ENCODE measurements around the gene FBXW11. TPM values are rescaled to one million over a fixed set of nuclear protein-coding genes. Genes with fewer than 3 reads are reported as not detected.

Gene FBXW11
- total and polyA plus RNA-seq, 2 donors from 2014 or later, result 16.0 to 44.4 TPM

DNA sequence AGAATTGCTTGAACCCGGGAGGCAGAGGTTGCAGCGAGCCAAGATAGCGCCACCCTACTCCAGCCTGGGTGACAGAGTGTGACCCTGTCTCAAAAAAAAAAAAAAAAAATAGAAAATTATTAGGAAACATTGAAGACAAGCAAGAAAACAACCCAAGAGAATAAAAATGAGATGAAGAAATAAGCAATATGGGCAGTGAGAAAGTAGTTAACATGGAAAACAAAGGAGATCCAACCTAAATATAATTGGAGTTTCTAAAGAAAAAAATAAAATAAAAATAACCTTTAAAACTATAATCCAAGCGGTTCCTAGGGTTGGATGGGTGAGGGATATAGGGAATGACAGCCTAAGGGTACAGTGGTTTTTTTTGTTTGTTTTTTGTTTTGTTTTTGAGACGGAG is 71.9 kb downstream of the FBXW11 start:
- Histone ChIP-seq H3K27ac (ENCODE audit: low read depth in 2 of 2, low read length in 2 of 2) (no peak overlapping the region), H3K9me3 (ENCODE audit: control insufficient read depth in 2 of 3, insufficient read depth in 1 of 3, low read length in 3 of 3) (no peaks in the 10 kb centered on the region), H3K36me3 (ENCODE audit: control insufficient read depth in 2 of 3, insufficient read depth in 3 of 3, low read length in 3 of 3) (no peaks in the 10 kb centered on the region), H3K4me1 (ENCODE audit: control insufficient read depth in 2 of 3, insufficient read depth in 2 of 3, low read depth in 1 of 3, low read length in 3 of 3) (no peaks in the 10 kb centered on the region), H3K4me3 (ENCODE audit: low read length in 3 of 3) (no peak overlapping the region), H3K27me3 (ENCODE audit: control insufficient read depth, insufficient read depth, low read length) (no peaks in the 10 kb centered on the region), H3K9ac (ENCODE audit: low read length in 3 of 3) (no peak overlapping the region)
- intact Hi-C loops (cut with DNase I), result no loop called here
- DNase-seq (no peak), FAIRE-seq (no peak)
- TF ChIP-seq, protein P1, sequence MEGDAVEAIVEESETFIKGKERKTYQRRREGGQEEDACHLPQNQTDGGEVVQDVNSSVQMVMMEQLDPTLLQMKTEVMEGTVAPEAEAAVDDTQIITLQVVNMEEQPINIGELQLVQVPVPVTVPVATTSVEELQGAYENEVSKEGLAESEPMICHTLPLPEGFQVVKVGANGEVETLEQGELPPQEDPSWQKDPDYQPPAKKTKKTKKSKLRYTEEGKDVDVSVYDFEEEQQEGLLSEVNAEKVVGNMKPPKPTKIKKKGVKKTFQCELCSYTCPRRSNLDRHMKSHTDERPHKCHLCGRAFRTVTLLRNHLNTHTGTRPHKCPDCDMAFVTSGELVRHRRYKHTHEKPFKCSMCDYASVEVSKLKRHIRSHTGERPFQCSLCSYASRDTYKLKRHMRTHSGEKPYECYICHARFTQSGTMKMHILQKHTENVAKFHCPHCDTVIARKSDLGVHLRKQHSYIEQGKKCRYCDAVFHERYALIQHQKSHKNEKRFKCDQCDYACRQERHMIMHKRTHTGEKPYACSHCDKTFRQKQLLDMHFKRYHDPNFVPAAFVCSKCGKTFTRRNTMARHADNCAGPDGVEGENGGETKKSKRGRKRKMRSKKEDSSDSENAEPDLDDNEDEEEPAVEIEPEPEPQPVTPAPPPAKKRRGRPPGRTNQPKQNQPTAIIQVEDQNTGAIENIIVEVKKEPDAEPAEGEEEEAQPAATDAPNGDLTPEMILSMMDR (IDR thresholded peaks at IDR 0.05; ENCODE audit: borderline replicate concordance, extremely low read depth, insufficient read depth), result no peak

DNA sequence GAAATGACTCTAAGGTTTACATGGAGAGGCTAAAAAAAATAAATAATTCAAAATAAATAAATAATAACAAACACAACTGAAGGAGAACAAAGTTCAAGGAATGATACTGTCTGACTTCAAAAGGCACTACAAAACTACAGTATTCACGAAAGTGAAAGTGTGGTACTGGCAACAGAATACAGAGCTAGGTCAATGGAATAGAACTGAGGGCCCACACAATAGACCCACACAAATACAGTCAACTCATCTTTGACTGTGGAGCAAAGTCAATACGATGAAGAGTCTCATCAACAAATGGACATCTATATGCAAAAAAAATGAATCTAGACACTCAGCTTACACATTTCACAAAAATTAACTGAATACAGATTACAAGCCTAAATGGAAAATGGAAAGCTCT is 75.3 kb downstream of the FBXW11 start:
- intact Hi-C loops (cut with DNase I), result no loop called here
- H3K27ac ChIP-seq (ENCODE audit: low read depth in 2 of 2, low read length in 2 of 2), result no peak overlapping the region
- no peaks in the 10 kb centered on the region for H3K9me3 ChIP-seq (ENCODE audit: control insufficient read depth in 2 of 3, insufficient read depth in 1 of 3, low read length in 3 of 3)
- H3K27me3 ChIP-seq (ENCODE audit: control insufficient read depth, insufficient read depth, low read length), result no peaks in the 10 kb centered on the region
- peaks cover 0 to 2% (median 0%) of the 10 kb centered on the region in 3 donors for H3K4me1 ChIP-seq (ENCODE audit: control insufficient read depth in 2 of 3, insufficient read depth in 2 of 3, low read depth in 1 of 3, low read length in 3 of 3)
- DNase-seq (no peak), FAIRE-seq (no peak)
- H3K4me3 ChIP-seq (ENCODE audit: low read length in 3 of 3), result no peak overlapping the region
- no peak overlapping the region for H3K9ac ChIP-seq (ENCODE audit: low read length in 3 of 3)
- TF ChIP-seq, protein P1 (IDR thresholded peaks at IDR 0.05; ENCODE audit: borderline replicate concordance, extremely low read depth, insufficient read depth), result no peak
- no peaks in the 10 kb centered on the region for H3K36me3 ChIP-seq (ENCODE audit: control insufficient read depth in 2 of 3, insufficient read depth in 3 of 3, low read length in 3 of 3)

DNA sequence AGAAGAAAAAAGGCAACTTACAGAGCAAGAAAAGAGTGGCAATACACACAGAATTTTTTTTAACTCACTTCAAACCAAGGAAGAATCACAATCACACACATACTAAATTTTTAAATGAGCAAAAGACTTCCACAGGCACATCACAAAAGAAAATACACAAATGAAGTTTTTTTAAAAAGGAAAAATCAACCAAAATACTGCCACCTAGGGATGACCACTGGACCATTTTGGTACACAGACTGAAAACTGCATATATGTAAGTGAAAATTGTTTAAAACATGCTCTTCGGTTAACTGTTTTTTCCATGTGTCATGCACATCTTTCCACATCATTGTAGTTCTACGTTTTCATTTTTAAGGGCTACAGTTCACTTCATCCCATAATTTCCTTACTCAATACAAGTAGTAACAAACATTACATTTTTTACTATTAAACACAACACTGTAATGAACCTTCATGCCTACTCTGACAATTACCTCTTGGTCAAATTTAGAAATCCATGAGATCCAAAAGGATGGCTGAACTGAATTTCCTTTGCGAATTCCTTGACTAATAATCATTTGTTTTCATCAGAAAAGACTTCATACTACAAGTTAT is 79.0 kb downstream of the FBXW11 start:
- intact Hi-C loops (cut with DNase I), result no loop called here
- no peak overlapping the region for H3K9ac ChIP-seq (ENCODE audit: low read length in 3 of 3)
- no peaks in the 10 kb centered on the region for H3K36me3 ChIP-seq (ENCODE audit: control insufficient read depth in 2 of 3, insufficient read depth in 3 of 3, low read length in 3 of 3)
- FAIRE-seq, result no peak
- H3K4me3 ChIP-seq (ENCODE audit: low read length in 3 of 3), result no peak overlapping the region
- no peak overlapping the region for H3K27ac ChIP-seq (ENCODE audit: low read depth in 2 of 2, low read length in 2 of 2)
- no peaks in the 10 kb centered on the region for H3K9me3 ChIP-seq (ENCODE audit: control insufficient read depth in 2 of 3, insufficient read depth in 1 of 3, low read length in 3 of 3)
- peaks cover 0 to 2% (median 0%) of the 10 kb centered on the region in 3 donors for H3K4me1 ChIP-seq (ENCODE audit: control insufficient read depth in 2 of 3, insufficient read depth in 2 of 3, low read depth in 1 of 3, low read length in 3 of 3)
- DNase-seq, result no peak
- TF ChIP-seq, protein P1 (IDR thresholded peaks at IDR 0.05; ENCODE audit: borderline replicate concordance, extremely low read depth, insufficient read depth), result no peak
- no peaks in the 10 kb centered on the region for H3K27me3 ChIP-seq (ENCODE audit: control insufficient read depth, insufficient read depth, low read length)

DNA sequence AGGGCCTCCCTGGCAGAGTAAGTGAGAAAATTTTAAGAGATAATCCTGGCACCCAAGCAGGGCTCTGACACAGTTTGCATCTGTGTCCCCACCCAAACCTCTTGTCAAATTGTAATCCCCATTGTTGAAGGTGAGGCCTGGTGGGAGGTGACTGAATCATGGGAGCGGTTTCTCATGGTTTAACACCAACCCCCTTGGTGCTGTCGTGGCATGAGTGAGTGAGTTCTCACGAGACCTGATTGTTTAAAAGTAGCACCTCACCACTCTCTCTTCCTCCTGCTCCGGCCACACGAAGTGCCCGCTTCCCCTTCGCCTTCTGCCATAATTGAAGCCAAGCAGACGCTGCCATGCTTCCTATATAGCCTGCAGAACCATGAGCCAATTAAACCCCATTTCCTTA is 80.1 kb downstream of the FBXW11 start:
- no peaks in the 10 kb centered on the region for H3K27me3 ChIP-seq (ENCODE audit: control insufficient read depth, insufficient read depth, low read length)
- H3K4me1 ChIP-seq (ENCODE audit: control insufficient read depth in 2 of 3, insufficient read depth in 2 of 3, low read depth in 1 of 3, low read length in 3 of 3), result peaks cover 0 to 2% (median 0%) of the 10 kb centered on the region in 3 donors
- DNase-seq, result no peak
- no peaks in the 10 kb centered on the region for H3K36me3 ChIP-seq (ENCODE audit: control insufficient read depth in 2 of 3, insufficient read depth in 3 of 3, low read length in 3 of 3)
- intact Hi-C loops (cut with DNase I), result no loop called here
- H3K27ac ChIP-seq (ENCODE audit: low read depth in 2 of 2, low read length in 2 of 2), result no peak overlapping the region
- no peaks in the 10 kb centered on the region for H3K9me3 ChIP-seq (ENCODE audit: control insufficient read depth in 2 of 3, insufficient read depth in 1 of 3, low read length in 3 of 3)
- no peak overlapping the region for H3K4me3 ChIP-seq (ENCODE audit: low read length in 3 of 3)
- no peak for FAIRE-seq
- TF ChIP-seq, protein P1 (IDR thresholded peaks at IDR 0.05; ENCODE audit: borderline replicate concordance, extremely low read depth, insufficient read depth), result no peak
- no peak overlapping the region for H3K9ac ChIP-seq (ENCODE audit: low read length in 3 of 3)
